Uterus (tissue), 4 donors: ENCODE measurements around the gene CCNA1. TPM values are rescaled to one million over a fixed set of nuclear protein-coding genes. Genes with fewer than 3 reads are reported as not detected.

Source experiments
- DNase-seq, 2 donors: peaks; one replicate each; pipeline ENCODE4 v3.0.0-alpha.2; 2019 to 2020
- H3K27ac ChIP-seq, 2 donors: fragments of 200-600 bp; sonication (generic); 1 replicate in 1 of 2; 2 replicates in 1 of 2; pipeline ENCODE4 v1.5.1; 2016 to 2018
- H3K27me3 ChIP-seq, 2 donors: fragments of 200-600 bp; sonication (generic); one replicate each; pipeline ENCODE4 v1.5.1; 2018 to 2019; ENCODE audit warnings: control low read depth in 1 of 2
- H3K36me3 ChIP-seq, 2 donors: fragments of 200-600 bp; sonication (generic); one replicate each; pipeline ENCODE4 v1.5.1; 2019; ENCODE audit warnings: control low read depth in 1 of 2
- H3K4me1 ChIP-seq, 2 donors: fragments of 200-600 bp; sonication (generic); one replicate each; pipeline ENCODE4 v1.5.1; 2018 to 2019; ENCODE audit warnings: control low read depth in 1 of 2
- H3K4me3 ChIP-seq, 2 donors: fragments of 200-600 bp; sonication (generic); 1 replicate in 1 of 2; 2 replicates in 1 of 2; pipeline ENCODE4 v1.5.1; 2018 to 2019; ENCODE audit warnings: mild to moderate bottlenecking in 1 of 2
- H3K9me3 ChIP-seq, 2 donors: fragments of 200-600 bp; sonication (generic); one replicate each; pipeline ENCODE4 v1.5.1; 2019; ENCODE audit warnings: control low read depth in 1 of 2
- CTCF ChIP-seq, 4 experiments: fragments of 200-600 bp in 2 of 4; fragments of 450-650 bp in 2 of 4; sonication (generic) in 2 of 4; IDR thresholded peaks; one replicate each; pipeline ENCODE4 v1.5.1; 2016 to 2019; ENCODE audit warnings: antibody characterized with exemption in 4 of 4, mild to moderate bottlenecking in 2 of 4, moderate library complexity in 1 of 4
- POLR2A ChIP-seq, 2 donors: fragments of 450-650 bp; IDR thresholded peaks; one replicate each; pipeline ENCODE4 v1.6.1; 2016; ENCODE audit warnings: antibody characterized with exemption in 2 of 2, mild to moderate bottlenecking in 1 of 2, moderate library complexity in 1 of 2
- intact Hi-C: fragments of 100-400 bp; cut with DNase I; formaldehyde crosslinking; loops from one replicate; pipeline ENCODE4 v1.15.1; 2023; ENCODE audit warnings: low total_unique reads
- total RNA-seq, 4 donors: library from RNA; depleted of rRNA in 3 of 4; stranded (reverse); fragments of >200 nt in 3 of 4; gene quantifications; one replicate each; pipeline versions ENCODE4 v1.1.0 to v1.2.4, GENCODE V29; 2014 to 2023
- donor health status: DM: yes; HTN: yes; CAD: no.

CCNA1 gene
- total RNA-seq, 4 donors from 2014 or later, result 1.9 to 2.5 TPM; not detected in 2

DNA sequence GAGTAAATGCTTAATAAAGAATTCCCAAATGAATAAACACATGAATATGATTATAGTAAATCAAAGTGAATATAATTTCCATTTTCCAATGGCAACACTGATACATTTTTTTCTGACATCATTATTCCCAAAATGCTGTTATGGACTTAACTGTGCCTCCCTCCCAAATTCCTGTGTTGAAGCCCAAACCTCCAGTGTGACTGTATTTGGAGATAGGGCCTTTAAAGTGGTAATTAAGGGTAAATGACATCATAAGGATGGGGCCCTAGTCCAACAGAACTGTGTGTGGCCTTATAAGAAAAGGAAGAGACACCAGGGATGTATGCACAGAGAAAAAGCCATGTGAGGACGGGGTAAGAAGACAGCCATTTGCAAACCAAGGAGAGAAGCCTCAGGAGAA, 19.1 kb upstream of the CCNA1 start:
- TF ChIP-seq CTCF (IDR thresholded peaks at IDR 0.05), result no peak
- no peak for TF ChIP-seq POLR2A (IDR thresholded peaks at IDR 0.05)
- no peaks in the 10 kb centered on the region for H3K27me3 ChIP-seq
- H3K4me1 ChIP-seq, result peaks cover 0 to 4% of the 10 kb centered on the region in 2 donors
- H3K27ac ChIP-seq, result peak overlapping the region; percentile 63 to 67
- no peak overlapping the region for H3K4me3 ChIP-seq
- no peaks in the 10 kb centered on the region for H3K36me3 ChIP-seq
- intact Hi-C loops, result no loop called here
- H3K9me3 ChIP-seq, result no peaks in the 10 kb centered on the region
- no peak for DNase-seq

GRCh38 chr13:36414461-36414860, 17.8 kb upstream of the CCNA1 start:
- Histone ChIP-seq H3K9me3 (no peaks in the 10 kb centered on the region), H3K4me3 (no peak overlapping the region), H3K27ac (no peak overlapping the region), H3K4me1 (peaks cover 0 to 9% of the 10 kb centered on the region in 2 donors), H3K27me3 (no peaks in the 10 kb centered on the region), H3K36me3 (no peaks in the 10 kb centered on the region)
- no peak for DNase-seq
- TF ChIP-seq POLR2A (IDR thresholded peaks at IDR 0.05) (no peak), CTCF (IDR thresholded peaks at IDR 0.05) (no peak)
- intact Hi-C loops, result no loop called here

DNA sequence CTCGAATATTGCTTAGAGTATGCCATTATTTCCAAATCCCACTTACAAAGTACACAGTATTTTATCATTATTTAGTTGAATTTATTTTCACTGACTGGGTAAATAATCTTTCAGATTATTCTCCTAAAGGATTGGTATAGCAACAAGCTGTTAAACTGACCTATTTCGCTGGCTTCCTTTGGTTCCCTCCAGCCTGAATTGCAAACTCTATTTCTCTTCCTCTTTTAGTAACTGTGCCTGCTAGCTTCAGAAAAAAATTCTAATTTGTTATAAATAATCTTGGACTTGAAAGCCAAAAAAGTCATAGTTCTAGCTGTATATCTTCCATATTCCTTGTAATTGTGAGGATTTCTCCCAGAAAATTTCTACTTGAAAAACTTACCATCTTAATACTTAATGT, 15.0 kb upstream of the CCNA1 start:
- peak overlapping the region; percentile 43 to 58 for H3K27ac ChIP-seq
- TF ChIP-seq CTCF (IDR thresholded peaks at IDR 0.05) (no peak), POLR2A (IDR thresholded peaks at IDR 0.05) (no peak)
- H3K4me3 ChIP-seq, result no peak overlapping the region
- H3K4me1 ChIP-seq, result peaks cover 0 to 9% of the 10 kb centered on the region in 2 donors
- no peaks in the 10 kb centered on the region for H3K9me3 ChIP-seq
- intact Hi-C loops, result no loop called here
- H3K36me3 ChIP-seq, result no peaks in the 10 kb centered on the region
- no peak for DNase-seq
- H3K27me3 ChIP-seq, result no peaks in the 10 kb centered on the region

DNA sequence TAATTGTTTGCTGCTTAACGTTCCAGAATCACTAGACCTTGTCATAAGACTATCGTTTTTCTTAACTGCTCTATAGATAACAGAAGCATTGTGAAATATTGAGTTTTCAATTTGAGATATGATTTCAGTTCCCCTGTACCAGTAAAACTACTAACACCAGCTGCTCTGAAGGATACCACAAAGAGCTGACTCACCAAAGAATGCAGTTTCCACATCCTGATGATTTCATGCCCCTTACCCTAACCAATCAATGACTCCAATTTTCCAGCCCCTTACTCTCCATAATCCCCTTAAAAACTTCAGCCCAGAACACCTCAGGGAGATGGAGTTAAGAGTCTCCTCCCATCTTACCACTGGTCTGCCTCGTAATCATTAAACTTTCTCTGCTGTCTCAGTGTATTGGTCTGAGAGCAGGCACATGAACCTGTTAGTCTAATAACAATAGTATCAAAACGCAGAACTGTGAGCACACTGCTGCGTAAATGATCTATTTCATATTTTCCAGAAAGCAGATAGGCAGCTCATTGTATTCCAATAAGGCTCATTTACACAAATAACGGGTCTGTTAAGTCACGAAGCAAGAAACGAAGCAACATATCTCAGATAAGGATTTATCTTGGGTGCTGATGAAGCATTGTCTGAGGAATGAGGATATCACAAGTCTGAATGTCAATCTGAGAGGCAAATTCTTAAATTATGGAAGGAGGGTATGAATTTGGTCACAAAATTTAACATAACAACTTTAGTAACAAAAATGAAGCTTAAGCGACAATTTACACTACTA, 14.1 kb upstream of the CCNA1 start:
- peak overlapping the region; percentile 43 to 58 for H3K27ac ChIP-seq
- no peak for DNase-seq
- H3K27me3 ChIP-seq, result no peaks in the 10 kb centered on the region
- H3K4me3 ChIP-seq, result no peak overlapping the region
- no peaks in the 10 kb centered on the region for H3K36me3 ChIP-seq
- H3K9me3 ChIP-seq, result no peaks in the 10 kb centered on the region
- H3K4me1 ChIP-seq, result peaks cover 0 to 9% of the 10 kb centered on the region in 2 donors
- intact Hi-C loops, result no loop called here
- TF ChIP-seq CTCF (IDR thresholded peaks at IDR 0.05), result no peak
- no peak for TF ChIP-seq POLR2A (IDR thresholded peaks at IDR 0.05)

- intact Hi-C loops, result no loop called here
- H3K36me3 ChIP-seq, result no peaks in the 10 kb centered on the region
- peaks cover 0 to 9% of the 10 kb centered on the region in 2 donors for H3K4me1 ChIP-seq
- TF ChIP-seq CTCF (IDR thresholded peaks at IDR 0.05), result peak; percentile 71 to 88 (median 82)
- TF ChIP-seq POLR2A (IDR thresholded peaks at IDR 0.05), result no peak
- H3K27me3 ChIP-seq, result no peaks in the 10 kb centered on the region
- DNase-seq, result peak; percentile 75 to 79
- no peak overlapping the region for H3K4me3 ChIP-seq
- no peak overlapping the region for H3K27ac ChIP-seq
- H3K9me3 ChIP-seq, result no peaks in the 10 kb centered on the region
These were observed 11.8 kb upstream of the CCNA1 start for GRCh38 chr13:36420437-36420891.
